ENCODE results near the gene TMEM179.

TMEM179 gene

GRCh38 chr14:104585966-104586697 is 18.4 kb downstream of the TMEM179 start:
- TF ChIP-seq, protein P1, sequence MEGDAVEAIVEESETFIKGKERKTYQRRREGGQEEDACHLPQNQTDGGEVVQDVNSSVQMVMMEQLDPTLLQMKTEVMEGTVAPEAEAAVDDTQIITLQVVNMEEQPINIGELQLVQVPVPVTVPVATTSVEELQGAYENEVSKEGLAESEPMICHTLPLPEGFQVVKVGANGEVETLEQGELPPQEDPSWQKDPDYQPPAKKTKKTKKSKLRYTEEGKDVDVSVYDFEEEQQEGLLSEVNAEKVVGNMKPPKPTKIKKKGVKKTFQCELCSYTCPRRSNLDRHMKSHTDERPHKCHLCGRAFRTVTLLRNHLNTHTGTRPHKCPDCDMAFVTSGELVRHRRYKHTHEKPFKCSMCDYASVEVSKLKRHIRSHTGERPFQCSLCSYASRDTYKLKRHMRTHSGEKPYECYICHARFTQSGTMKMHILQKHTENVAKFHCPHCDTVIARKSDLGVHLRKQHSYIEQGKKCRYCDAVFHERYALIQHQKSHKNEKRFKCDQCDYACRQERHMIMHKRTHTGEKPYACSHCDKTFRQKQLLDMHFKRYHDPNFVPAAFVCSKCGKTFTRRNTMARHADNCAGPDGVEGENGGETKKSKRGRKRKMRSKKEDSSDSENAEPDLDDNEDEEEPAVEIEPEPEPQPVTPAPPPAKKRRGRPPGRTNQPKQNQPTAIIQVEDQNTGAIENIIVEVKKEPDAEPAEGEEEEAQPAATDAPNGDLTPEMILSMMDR (IDR thresholded peaks at IDR 0.05; ENCODE audit: low read depth, low read length), result no peak
- H3K4me3 ChIP-seq (ENCODE audit: low read depth, low read length), result no peak overlapping the region
- H3K36me3 ChIP-seq, result no peaks in the 10 kb centered on the region
- no peak overlapping the region for H3K27ac ChIP-seq
- no peak for DNase-seq
- no peaks in the 10 kb centered on the region for H3K9me3 ChIP-seq (ENCODE audit: severe bottlenecking)
- H3K27me3 ChIP-seq (ENCODE audit: insufficient read depth, low read depth, severe bottlenecking), result no peaks in the 10 kb centered on the region

DNA sequence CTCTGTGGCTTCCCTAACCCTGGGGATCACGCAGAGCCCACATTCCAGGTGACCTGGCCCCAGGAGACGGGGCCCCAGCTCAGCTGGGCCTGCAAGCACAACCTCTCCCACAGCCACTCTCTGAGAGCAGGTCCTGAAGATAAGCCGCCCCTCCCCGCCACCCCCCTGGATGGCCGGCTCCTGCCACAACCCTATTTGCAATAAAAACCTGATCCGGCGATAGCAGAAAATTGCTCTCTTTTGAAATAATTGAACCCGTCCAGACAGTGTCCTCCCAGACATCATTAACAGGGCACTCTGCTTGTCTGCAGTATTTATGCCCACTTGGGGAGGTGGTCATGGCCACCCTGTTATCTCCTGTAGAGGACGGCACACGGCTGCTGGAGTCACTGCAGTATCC is 20.0 kb downstream of the TMEM179 start:
- H3K4me3 ChIP-seq (ENCODE audit: low read depth, low read length), result no peak overlapping the region
- no peaks in the 10 kb centered on the region for H3K36me3 ChIP-seq
- TF ChIP-seq, protein P1 (IDR thresholded peaks at IDR 0.05; ENCODE audit: low read depth, low read length), result no peak
- H3K27me3 ChIP-seq (ENCODE audit: insufficient read depth, low read depth, severe bottlenecking), result no peaks in the 10 kb centered on the region
- no peaks in the 10 kb centered on the region for H3K9me3 ChIP-seq (ENCODE audit: severe bottlenecking)
- DNase-seq, result no peak
- H3K27ac ChIP-seq, result no peak overlapping the region

GRCh38 chr14:104583424-104584306 is 20.9 kb downstream of the TMEM179 start:
- no peaks in the 10 kb centered on the region for H3K36me3 ChIP-seq
- H3K27ac ChIP-seq, result no peak overlapping the region
- TF ChIP-seq, protein P1 (IDR thresholded peaks at IDR 0.05; ENCODE audit: low read depth, low read length), result no peak
- H3K9me3 ChIP-seq (ENCODE audit: severe bottlenecking), result no peaks in the 10 kb centered on the region
- H3K4me3 ChIP-seq (ENCODE audit: low read depth, low read length), result no peak overlapping the region
- no peaks in the 10 kb centered on the region for H3K27me3 ChIP-seq (ENCODE audit: insufficient read depth, low read depth, severe bottlenecking)
- DNase-seq, result no peak

DNA sequence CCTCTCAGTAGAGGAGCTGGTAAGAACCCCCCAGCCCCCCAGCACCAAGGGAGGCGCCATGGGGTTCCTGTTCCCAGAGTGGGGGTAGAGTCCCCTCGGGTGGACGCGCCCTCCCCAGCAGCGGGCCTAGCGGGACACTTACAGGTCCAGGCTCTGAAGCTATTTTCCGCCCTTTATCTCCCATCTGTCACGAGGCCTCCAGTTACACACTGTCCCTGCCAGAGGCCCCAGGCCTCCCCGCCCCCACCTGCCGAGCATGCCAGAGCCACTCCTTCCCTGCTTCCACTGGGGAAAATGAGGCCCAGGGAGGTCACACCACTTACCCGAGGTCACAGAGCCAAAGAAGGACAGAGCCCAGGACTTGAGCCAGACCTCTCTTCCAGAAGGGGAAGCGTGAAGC is 21.9 kb downstream of the TMEM179 start:
- Histone ChIP-seq H3K36me3 (no peaks in the 10 kb centered on the region), H3K27me3 (ENCODE audit: insufficient read depth, low read depth, severe bottlenecking) (no peaks in the 10 kb centered on the region), H3K9me3 (ENCODE audit: severe bottlenecking) (no peaks in the 10 kb centered on the region), H3K27ac (peak overlapping the region; percentile 39), H3K4me3 (ENCODE audit: low read depth, low read length) (no peak overlapping the region)
- TF ChIP-seq, protein P1 (IDR thresholded peaks at IDR 0.05; ENCODE audit: low read depth, low read length), result no peak
- peak; percentile 79 for DNase-seq

DNA sequence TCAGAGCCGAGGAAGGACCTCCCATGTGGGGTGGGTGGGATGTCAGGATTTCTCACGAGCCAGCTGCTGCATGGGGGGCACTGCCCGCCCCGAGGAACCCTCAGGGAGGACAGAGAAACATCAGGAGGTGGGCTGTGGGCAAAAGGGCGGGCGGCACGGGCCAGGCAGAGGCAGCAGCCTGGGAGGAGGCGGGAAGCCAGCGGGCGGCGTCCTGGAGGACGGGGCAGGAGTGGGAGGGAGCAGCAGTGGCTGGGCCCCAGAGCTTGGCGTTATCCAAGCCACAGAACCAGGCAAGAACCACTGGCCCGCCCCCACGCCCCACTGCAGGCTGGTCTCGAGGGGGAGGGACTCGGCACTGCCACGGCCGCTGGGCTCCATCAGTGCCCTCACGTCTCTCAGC is 22.6 kb downstream of the TMEM179 start:
- Histone ChIP-seq H3K4me3 (ENCODE audit: low read depth, low read length) (no peak overlapping the region), H3K36me3 (no peaks in the 10 kb centered on the region), H3K9me3 (ENCODE audit: severe bottlenecking) (no peaks in the 10 kb centered on the region), H3K27me3 (ENCODE audit: insufficient read depth, low read depth, severe bottlenecking) (no peaks in the 10 kb centered on the region), H3K27ac (peak overlapping the region; percentile 39)
- no peak for DNase-seq
- TF ChIP-seq, protein P1 (IDR thresholded peaks at IDR 0.05; ENCODE audit: low read depth, low read length), result no peak

Measured in WERI-Rb-1 (cell line).